ENCODE measurements around the gene CANT1.
"Not testable (repeated sequence)": the region's sequence is repeated elsewhere in the genome, so short reads cannot be mapped to it uniquely, and the experiment has no call there.

Gene CANT1

DNA sequence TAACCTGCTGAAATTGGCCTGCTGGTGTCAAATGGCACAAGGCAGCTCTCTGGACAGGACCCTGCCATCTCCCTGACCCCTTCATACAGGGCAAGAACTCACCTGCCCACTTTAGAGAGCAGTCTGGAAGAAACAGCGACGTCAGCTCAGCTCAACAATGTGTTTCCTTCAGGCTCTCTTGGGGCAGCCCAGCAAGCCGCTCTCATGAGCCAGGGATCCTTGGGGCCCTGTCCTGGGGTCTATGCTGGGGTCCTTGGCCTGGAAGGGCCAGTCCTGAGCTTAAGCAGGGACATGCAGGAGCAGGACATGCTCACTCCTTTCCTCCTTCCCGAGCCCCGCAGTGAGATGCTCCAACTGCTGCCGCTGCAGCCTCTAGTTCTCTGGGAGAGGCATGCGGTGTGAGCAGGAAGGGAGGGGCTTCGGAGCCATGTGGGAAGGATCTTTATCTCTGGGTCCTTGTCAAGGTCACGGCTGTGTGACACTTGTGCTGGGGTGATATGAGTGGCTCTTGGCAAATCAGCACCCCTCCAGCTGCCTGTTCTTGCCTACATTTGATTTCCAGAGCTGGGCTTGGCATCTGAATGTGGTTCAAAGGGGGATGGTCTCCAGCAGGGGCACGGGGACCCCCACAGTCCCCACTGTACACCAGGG, 17.8 kb upstream of the CANT1 start:
- DNase-seq (ENCODE audit: low read depth): no peak

DNA sequence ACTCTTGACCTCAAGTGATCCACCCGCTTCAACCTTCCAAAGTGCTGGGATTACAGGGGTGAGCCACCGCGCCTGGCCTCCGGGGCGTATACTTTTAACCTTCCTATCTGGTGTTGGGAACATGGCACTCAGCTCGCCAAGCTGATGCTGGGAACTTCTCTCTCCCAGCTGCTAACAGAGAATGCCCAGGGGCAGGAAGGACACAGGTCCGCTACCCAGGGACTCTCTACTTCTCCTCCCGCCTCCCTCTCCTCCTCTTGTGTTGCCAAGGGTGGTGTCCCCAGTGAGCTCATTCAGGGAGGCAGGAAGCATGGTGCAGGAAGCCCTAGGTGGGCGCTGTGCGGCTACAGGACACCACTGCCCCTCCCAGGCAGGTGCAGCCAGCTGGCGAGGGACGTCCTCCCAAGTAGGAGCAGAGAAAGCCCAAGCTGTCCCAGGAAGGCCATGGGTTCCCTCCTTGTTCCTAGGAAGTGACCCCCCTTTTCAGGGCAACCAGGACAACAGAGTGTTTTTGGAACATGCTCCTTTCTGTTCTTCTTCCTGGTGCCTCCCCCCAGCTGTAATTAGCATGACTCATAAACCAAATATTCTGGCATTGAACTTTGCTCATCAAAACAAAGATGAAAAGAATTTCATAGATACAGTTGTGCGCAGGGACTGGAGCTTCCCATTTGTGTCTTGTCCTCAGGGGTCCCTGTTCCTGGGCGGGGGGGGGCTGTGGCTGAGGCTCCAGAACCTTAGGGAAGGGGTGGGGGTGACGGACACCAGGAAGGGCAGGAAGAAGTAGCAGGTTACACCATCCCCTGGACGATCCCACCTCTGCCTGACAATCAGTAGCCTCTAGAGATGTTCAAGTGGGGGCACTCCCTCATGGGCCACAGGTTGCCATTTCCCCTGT, 17.1 kb upstream of the CANT1 start:
- DNase-seq (ENCODE audit: low read depth): no peak

DNA sequence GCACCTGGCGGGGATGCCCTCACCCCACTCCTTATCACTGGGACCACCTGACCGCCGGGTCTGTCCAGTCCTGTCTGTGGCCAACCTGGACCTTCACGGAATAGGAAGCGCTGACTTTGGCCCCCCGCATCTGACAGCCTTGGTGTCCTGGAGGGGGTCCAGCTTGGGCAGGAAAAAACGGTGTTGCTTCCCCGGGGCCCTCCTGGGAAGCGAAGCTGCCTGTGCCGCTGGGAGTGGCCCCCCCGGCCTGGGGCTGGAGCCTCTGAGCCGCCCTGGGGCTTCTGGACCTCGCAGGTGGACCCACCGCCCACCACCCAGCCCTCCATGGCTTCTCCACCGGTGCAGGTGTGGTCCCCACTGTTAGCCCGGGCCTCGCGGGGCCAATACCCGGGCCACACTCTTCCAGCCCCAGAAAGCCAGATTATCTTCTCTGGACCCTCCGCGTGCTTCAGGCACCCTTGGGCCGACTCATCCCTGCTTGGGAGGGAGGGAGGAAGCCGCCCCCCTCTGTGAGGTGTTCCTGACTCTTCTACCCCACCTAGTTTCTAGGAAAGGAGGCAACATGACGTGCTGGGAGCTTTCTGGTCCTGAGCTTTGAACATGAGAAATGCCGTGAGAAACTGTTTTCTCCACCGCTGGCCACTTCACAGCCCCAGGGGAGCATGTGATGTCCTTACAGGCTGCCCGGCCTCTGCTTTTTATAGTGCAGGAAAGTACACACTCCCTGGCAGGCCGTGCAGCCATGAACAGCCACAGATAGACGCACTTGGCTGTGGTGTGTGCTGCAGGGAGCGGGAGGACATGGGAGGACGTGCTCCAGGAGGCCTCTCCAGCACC, 15.6 kb upstream of the CANT1 start:
- no peak for DNase-seq (ENCODE audit: low read depth)

DNA sequence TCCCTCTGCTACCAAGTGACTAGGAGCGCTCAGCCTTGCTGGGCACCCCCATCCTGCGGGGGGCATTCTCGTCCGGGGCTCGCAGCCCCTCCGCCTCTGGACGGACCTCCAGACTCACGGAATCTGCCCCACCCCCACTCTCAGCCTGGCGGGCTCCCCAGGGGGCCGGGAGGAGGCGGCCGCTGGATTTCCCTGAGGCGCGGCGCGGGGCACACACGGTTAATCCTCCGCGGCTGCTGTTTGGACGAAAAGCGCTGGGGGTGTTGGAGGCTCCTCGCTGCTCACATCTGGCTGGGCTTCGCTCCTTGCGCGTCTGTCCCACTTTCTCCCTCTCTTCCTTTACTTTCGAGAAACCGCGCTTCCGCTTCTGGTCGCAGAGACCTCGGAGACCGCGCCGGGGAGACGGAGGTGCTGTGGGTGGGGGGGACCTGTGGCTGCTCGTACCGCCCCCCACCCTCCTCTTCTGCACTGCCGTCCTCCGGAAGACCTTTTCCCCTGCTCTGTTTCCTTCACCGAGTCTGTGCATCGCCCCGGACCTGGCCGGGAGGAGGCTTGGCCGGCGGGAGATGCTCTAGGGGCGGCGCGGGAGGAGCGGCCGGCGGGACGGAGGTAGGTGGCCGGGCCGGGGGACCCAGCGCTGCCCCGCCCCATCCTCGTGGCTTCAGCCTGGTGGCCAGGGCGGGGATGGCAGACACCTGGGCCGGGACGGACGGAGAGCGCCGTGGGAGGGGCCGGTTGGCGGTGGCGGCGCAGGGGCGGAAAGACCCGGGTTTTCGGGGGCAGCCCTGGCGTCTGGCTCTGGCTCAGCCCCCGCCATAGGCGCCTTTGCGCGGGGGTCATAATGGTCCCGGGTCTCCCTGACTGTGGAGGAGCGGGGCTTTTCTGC, 14.6 kb upstream of the CANT1 start, which contains the start of gene C1QTNF1:
Gene C1QTNF1 (plus strand): TSS at position 284 of the 886 bp plus-strand sequence. CDS start 19,800 bp downstream, outside the sequence.
- DNase-seq (ENCODE audit: low read depth): no peak

DNA sequence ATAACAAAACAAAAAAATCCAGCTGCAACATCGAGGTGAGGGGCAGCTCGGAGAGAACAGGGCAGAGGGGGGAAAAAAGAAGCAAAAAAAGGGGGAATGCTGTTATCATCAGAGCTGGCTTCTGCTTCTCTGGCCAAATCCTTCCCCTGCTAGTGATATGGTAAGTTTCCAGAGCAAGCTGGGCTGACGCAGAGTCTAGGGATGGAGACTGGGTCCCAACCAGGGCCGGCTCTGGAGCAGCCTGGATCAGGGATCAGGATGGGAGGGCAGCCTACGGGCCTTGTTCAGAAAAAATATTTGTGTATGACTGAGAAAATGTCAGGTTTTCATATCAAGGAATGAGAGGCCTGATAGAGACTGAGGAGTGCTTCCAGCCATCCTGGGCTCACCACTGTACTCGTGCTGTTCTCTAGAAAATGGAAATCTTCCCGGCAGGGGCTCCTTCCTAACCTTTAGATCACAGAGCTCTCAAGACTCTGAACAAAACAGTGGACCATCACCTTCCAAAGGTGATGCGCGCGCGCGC, 13.7 kb upstream of the CANT1 start:
- DNase-seq (ENCODE audit: low read depth): no peak

DNA sequence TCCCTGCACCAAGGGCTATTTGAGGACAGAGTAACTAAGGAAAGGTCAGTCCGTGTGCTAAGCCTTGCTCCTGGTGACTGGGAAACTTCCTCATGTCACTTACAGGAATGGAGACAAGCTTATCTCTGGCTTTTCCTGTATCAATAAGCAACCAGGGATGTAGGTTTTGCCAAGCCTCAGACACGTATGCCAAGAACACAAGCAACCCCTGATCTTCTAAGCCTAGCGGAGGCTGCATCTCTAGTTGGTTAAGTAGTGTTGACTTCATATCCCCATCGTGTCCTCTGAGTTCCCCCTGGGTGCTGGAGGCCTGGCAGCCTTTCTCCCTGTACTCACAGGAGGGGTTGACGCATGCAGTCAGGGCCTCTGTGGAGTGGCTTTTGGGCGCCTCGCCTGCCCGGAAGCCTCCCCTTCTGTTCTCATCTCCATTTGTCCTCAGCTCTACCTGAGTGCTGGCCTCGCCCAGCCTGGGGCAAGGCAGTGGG, 13.0 kb upstream of the CANT1 start:
- DNase-seq (ENCODE audit: low read depth): no peak

DNA sequence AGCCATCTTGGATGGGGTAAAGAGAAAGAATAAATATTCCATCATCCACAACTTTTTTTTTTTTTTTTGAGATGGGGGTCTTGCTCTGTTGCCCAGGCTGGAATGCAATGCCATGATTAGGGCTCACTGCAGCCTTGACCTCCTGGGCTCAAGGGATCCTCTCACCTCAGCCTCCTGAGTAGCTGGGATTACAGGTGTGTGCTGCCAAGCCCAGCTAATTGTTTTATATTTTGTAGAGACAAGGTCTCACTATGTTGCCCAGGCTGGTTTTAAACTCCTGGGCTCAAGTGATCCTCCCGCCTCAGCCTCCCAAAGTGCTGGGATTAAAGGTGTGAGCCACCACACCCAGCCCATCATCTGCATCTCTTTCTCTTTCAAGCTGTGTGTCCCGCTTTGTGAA, 12.4 kb upstream of the CANT1 start:
- DNase-seq (ENCODE audit: low read depth): not testable (repeated sequence)

DNA sequence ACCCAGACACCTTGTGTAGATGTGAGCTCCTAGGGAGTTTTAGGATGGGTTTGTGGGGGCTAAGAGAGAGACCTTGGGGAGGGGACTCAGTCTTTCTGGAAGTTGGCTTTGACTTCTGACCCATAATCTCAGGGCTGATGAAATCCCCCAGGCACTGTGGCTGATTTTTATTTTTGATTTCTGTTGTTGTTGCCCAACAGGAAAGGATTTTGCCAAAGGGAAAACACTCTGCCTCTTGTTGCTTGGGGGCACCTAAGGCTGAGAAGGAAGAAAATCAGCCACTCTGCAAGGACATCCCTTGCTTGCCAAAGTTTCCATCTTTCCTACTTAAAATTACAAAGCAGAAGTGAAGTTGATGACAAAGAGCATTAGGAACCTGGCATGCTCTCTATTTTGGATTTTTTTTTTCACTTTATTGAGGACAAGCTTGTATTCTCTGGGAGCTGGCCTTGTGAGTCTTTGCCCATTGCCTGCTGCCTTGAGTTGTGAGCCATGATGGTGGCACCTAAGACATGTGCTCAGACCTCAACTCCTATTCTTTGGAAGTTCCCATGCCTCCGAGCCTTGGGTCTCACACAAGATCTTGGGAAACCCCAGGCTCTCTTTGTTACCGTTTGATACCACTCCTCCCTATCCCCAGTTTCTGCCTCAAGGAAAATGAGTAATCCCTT, 11.2 kb upstream of the CANT1 start:
- DNase-seq (ENCODE audit: low read depth): no peak

DNA sequence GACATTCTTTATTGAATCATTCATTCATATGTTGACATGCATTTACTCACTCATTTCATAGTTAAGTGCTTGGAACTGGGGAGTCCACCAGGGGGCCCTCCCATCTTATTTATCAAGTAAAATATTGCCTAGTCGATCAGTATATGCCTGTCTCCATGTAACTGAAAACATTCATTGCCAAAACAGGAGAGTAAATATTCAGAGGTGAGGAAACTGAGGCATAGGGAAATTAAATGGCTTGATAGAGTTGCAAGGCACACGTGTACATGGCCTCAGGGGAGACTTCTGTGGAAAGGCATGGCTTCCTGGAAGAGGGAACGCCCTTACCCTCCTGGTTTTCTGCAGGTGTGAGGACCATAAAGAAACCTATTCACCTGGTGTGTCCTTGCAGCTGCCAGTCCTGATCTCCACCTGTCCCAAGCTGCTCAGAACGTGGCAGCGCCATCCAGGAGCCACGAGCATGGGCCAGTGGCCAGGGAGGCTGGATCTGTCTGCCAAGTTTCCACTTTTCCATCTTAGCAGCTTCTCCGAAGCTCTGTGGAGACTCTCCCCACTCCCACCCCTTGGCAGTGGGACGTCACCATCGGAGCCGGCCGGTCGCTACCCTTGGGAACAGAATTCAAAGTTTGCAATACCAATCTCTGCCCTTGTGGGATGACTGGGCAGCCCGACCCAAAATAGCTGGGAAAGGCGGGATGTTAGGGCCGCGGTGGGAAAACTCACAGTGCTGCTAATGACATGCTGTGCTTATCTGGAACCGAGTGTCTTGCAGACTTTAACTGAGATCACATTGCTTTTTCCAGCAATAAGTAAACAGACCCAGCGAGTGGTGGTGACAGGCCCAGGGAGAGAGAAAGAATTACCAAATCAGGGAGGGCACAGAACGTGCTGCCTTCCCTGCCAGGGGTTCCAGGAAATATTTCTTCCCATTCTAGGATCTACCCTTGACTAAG, 10.3 kb upstream of the CANT1 start:
- DNase-seq (ENCODE audit: low read depth): no peak

DNA sequence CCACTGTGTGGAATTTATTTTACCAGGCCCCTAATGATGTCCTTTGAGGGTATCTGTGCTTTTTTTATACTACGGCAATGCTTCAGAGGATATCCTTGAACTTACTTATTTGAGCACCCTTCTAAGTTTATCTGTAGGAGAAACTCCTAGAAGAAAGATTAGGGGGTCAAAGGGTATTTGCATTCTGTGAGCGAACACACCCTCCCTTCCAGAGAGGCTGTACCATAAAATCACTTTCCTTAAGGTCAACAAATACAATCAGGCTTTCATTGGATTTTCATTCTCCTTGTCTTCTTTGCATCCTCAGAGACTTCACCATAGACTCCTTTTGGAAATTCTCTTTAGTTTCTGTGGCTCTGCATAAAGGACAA, 9.7 kb upstream of the CANT1 start:
- DNase-seq (ENCODE audit: low read depth): no peak

DNA sequence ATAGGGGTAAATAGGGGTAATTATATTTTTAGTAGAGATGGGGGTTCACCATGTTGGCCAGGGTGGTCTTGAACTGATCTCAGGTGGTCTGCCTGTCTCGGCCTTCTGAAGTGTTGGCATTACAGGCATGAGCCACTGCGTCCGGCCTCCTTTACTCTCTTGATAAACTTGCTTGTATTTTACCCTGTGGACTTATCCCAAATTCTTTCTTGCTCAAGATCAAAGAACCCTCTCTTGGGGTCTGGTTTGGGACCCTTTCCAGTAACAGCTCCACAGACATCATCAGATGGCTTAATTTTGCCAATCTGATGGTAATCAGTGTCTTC, 8.8 kb upstream of the CANT1 start:
- no peak for DNase-seq (ENCODE audit: low read depth)

DNA sequence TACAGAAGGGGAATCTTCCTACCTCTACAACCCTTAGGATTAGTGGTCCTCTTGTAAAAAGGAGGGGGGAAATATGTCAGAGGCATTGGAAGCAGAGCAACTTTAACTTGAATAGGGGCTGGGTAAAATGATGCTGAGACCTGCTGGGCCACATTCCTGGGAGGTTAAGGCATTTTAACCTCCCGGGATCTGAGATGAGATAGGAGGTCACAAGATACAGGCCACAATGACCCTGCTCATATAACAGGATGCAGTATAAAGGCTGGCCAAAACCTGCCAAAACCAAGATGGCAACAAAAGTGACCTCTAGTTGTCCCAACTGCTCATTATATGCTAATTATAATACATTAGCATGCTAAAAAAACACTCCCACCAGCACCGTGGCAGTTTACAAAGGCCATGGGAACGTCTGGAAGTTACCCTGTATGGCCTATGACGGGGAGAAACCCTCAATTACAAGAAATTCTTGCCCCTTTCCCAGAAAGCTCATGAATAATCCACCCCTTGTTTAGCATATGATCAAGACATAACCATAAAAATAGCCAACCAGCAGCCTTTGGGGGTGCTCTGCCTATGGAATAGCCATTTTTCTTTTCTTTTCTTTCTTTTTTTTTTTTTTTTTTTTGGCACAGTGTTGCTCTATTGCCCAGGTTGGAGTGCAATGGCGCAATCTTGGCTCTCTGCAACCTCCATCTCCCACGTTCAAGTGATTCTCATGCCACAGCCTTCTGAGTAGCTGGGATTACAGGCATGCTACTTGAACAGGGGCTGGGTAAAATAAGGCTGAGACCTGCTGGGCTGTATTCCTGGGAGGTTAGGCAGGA, 8.2 kb upstream of the CANT1 start:
- no peak for DNase-seq (ENCODE audit: low read depth)

DNA sequence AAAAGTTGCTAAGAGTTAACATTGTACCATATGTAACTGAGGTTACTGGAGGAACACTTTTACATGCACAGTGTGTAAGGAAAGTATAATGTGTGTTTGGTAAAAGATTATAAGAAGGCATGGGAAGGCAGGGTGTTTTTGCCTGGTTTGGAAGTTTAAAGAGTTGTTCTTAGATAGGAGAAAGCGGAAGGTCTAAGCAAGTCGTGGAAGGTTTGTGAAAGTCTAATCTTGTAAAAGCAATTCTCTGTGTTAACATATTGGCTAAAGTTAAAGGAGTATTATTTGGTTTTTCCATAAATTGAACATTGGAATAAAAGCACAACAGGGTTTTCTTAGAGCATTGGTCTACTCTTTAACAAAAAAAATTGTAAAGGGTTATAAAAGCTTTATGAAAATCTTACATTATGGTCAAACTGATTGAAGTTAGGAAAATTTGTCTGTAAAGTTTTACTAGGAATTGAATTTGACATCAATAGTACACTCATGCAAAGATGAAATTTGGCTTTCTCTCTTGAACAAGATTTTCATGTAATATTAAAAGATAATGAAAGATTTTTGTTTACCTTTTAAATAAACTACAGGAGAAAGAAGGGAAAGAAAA, 4.7 kb upstream of the CANT1 start:
- no peak for DNase-seq (ENCODE audit: low read depth)

DNA sequence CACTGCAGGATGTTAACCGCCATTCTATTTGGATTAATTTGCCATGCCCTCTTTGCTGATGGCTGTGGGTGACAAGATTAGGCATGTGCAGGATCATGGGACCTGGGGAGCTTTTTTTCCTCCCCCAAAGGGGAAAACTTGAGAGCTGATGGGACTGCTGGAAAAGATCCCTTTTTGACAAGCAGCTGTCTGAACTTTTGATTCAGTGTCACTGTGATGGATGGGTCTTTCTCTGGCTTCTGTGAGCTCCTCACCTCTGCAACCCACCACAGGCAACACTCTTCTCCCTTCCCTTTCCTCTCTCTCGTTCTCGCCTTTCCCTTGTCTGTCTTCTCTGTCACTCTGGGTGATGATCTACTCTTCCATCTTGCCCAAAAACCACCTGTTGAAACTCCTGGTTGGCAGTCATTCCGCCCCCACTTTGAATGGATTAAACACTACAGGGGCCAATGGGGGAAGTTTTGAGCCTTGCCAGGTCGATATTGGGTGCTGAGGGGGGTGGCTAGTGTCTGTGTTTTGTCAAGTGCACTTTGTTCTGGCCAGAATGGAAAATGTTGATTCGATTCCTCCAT, 3.1 kb upstream of the CANT1 start:
- no peak for DNase-seq (ENCODE audit: low read depth)

DNA sequence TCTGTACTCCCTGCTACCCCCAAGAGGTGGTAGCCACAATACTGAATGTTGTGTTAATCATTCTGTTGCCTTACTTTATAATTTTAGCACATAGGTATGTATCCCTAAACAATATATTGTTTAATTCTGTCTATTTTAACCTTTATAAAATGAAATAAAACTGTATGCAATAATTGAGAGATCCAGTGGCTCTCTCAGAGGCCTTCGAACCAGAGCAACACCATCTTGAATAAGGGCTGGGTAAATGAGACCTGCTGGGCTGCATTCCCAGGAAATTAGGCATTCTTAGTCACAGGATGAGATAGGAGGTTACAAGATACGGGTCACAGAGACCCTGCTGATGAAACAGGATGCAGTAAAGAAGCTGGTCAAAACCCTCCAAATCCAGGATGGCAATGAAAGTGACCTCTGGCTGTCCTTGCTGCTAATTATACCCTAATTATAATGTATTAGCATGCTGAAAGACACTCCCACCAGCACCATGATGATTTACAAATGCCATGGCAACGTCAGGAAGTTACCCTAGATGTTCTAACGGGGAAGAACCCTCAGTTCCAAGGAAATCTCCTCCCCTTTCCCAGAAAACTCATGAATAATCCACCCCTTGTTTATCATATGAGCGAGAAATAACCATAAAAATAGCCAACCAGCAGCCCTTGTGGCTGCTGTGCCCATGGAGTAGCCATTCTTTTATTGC, 2.0 kb upstream of the CANT1 start:
- no peak for DNase-seq (ENCODE audit: low read depth)

DNA sequence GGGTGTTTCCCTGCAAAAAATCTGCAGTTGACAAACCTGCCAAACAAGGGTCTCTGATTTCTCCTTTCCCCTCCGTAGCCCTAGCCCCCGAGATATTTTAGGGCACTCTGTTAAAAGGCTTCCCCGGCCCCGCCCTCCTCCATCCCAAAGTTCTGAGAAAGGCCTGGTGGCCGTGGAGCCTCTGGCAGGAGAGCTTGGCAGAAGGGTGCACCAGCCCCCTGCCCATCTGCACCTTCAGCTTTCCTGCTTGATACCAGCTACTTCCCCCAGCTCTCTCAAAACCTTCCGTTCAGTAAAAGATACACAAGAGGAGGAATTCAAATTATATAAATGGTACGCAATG, 711 bp upstream of the CANT1 start:
- no peak for DNase-seq (ENCODE audit: low read depth)

DNA sequence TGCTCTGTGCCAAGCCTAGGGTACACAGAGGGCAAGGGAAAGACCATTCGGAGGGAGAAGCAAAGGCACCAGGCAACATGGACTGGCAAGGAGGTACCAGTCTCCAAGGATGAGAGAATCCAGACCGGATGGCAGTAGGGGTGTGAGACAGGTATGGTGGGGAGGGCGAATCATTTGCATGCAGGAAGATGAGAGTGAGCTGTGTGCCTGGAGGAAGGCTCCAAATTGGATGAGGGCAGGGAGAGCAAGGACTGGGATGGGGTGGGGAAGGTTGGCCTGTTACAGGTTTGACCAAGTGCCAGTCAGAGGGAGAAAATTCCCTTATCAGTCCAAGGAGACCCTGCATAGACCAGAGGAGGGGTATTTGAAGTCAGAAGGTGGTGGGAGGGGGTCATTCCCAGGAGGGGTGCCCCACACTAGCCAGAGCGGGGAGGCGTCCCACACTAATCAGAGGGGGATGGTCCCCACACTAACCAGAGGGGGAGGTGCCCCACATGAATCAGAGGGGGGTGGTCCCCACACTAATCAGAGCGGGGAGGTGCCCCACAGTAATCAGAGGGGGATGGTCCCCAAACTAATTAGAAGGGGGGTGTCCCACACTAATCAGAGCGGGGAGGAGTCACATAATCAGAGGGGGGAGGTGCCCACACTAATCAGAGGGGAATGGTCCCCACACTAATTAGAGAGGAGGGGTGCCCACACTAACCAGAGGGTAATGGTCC, 737 bp downstream of the CANT1 start:
- DNase-seq (ENCODE audit: low read depth): no peak

Measured in stimulated activated CD8-positive, alpha-beta memory T cell treated with anti-CD3 and anti-CD28 coated beads, Interleukin-7, amount 100 ng/mL, for 24 hours (primary cell).